ENCODE measurements around the gene PRPSAP1.
"Not testable (repeated sequence)": the region's sequence is repeated elsewhere in the genome, so short reads cannot be mapped to it uniquely, and the experiment has no call there.

The PRPSAP1 gene

DNA sequence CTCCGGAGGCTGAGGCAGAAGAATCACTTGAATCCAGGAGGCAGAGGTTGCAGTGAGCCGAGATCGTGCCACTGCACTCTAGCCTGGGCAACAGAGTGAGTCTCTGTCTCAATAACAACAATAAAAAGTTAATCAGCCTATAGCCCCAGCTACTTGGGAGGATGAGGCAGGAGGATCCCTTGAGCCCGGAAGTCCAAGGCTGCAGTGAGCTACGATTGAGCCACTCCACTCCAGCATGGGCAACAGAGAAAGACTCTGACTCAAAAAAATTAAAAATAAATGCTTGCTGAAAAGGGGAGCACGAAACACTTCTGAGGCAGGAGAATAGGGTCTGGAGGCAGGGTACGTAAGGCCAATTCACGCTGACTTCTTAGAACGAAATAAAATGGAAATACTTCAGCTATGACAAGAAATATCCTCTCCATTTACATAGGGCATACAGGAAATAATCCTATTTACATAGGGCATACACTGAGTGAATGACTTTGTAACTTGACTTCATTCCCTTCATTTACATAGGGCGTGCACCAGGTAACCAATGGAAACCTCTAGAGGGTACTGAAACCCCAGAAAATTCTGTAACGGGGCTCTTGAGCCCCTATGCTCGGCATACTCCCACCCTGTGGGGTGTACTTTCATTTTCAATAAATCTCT is 3.2 kb upstream of the PRPSAP1 start:
- TF ChIP-seq, protein P1, sequence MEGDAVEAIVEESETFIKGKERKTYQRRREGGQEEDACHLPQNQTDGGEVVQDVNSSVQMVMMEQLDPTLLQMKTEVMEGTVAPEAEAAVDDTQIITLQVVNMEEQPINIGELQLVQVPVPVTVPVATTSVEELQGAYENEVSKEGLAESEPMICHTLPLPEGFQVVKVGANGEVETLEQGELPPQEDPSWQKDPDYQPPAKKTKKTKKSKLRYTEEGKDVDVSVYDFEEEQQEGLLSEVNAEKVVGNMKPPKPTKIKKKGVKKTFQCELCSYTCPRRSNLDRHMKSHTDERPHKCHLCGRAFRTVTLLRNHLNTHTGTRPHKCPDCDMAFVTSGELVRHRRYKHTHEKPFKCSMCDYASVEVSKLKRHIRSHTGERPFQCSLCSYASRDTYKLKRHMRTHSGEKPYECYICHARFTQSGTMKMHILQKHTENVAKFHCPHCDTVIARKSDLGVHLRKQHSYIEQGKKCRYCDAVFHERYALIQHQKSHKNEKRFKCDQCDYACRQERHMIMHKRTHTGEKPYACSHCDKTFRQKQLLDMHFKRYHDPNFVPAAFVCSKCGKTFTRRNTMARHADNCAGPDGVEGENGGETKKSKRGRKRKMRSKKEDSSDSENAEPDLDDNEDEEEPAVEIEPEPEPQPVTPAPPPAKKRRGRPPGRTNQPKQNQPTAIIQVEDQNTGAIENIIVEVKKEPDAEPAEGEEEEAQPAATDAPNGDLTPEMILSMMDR (IDR thresholded peaks at IDR 0.05; ENCODE audit: low read length, missing control alignments): no peak
- H3K4me3 ChIP-seq (replicated peaks; ENCODE audit: low read depth, low read length): no peak overlapping the region
- DNase-seq (ENCODE audit: low read depth): no peak

DNA sequence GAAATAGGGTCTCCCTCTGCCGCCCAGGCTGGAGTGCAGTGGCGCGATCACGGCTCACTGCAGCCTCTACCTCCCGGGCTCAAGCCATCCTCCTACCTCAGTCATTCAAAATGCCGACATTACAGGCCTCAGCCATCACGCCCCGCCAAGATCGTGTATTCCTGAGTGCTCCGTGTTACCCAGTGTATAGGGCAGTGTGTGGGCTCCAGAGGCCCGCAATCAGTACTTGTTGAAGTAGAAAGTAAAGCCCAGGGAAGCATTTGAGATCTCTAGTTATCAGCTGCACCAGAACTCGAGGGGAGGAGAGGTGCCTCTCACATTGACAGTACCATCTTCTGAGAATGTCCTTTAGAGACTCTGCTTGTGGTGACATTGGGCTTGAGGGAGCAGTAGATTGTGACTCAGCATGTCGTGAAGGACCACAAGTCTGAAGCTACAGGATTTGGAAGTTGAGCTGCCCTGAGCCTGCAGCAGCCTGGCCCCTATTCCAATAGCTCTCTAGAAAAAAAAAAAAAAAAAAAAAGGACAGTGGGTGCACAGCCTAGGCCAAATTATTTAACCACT is 1.1 kb upstream of the PRPSAP1 start:
- TF ChIP-seq, protein P1 (IDR thresholded peaks at IDR 0.05; ENCODE audit: low read length, missing control alignments): no peak

DNA sequence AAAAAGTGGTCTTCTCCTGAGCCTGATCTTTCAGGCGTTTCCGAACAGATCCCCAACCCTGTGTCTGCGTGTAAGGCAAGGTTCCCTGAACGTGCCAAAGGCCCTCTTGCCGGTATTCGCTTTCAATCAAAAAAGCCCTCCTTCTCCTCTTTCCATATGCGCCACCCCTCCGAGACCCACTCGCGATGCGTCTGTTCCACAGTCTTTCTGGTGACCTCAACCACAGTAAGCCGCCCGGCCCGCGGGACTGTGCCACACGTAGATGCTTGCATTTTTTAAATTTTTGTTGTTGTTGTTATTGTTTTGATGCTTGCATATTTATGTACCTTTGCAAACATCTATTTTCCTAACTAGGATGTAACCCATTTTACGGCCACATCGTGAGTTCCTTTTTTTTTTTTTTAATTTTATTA is 607 bp upstream of the PRPSAP1 start:
- peak overlapping the region; percentile 79 for H3K4me3 ChIP-seq (replicated peaks; ENCODE audit: low read depth, low read length)
- TF ChIP-seq, protein P1 (IDR thresholded peaks at IDR 0.05; ENCODE audit: low read length, missing control alignments): no peak
- DNase-seq (ENCODE audit: low read depth): no peak

More for the DNA sequence above, 1.1 kb upstream of the PRPSAP1 start:
- H3K4me3 ChIP-seq (replicated peaks; ENCODE audit: low read depth, low read length): no peak overlapping the region
- DNase-seq (ENCODE audit: low read depth): no peak

DNA sequence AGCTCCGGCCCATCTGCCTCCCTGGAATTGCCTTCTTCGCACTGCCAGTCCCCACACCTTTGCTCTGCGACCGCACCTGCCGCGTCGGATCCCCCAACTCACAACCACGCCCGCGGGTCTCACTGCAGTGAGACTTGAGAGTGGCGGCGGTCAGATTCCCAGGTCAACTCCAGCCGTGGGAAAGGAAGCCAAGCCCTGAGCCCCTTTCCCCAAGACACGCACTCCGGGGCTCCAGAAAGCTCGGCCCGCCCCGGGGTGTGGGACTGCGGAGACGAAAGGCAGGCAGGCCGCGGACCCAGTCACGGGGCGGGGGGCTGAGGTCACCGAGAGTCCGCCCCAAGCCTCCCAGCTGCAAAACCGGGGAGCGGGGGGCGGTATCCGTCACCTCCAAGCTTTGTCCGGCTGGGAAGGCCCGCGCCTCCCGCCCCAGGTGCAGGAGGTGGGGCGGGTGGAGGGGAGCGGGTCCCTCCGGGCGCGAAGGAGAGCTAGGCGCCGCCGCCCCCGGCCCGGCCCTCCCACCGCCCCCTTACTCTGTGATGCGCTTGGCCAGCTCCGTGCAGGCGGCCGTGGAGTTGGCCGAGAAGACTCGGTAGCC is 615 bp downstream of the PRPSAP1 start:
- peak overlapping the region; percentile 79 for H3K4me3 ChIP-seq (replicated peaks; ENCODE audit: low read depth, low read length)
- no peak for DNase-seq (ENCODE audit: low read depth)
- TF ChIP-seq, protein P1 (IDR thresholded peaks at IDR 0.05; ENCODE audit: low read length, missing control alignments): no peak

DNA sequence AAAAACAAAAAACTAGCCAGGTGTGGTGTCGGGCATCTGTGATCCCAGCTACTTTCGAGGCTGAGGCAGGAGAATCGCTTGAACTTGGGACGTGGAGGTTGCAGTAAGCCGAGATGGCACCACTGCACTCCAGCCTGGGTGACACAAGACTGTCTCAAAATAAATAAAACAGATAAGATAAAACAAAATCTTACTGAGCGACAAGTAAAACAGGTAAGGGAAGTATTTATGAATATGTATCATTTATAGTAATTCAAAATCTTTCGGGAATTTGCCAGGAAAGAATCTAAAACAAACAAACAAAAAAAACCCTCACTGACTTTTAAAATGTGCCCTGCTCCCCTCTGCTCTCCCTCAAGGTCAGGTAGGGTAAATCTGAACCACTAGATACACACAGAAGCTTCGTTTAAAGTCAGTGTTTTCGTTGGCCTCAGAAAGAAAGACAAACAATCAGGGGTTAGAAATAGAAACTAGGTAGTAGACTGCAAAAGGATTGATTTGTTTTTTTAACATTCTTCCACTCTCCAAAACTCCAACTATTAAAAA is 2.1 kb downstream of the PRPSAP1 start:
- DNase-seq (ENCODE audit: low read depth): no peak
- no peak overlapping the region for H3K4me3 ChIP-seq (replicated peaks; ENCODE audit: low read depth, low read length)
- TF ChIP-seq, protein P1 (IDR thresholded peaks at IDR 0.05; ENCODE audit: low read length, missing control alignments): no peak

DNA sequence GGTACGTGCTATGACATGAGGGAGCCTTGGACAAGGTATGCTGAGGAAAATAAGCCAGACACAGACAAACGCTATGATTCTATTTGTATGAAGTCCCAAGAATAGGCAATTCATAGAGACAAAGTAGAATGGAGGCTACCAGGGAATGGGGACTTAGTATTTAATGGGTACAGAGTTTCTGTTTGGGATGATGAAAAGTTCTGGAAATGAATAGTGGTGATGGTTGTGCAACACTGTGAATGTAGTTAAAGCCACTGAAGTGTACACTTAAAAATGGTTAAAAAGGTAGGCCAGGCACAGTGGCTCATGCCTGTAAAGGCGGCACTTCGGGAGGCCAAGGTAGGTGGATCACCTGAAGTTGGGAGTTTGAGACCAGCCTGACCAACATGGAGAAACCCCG is 3.3 kb downstream of the PRPSAP1 start:
- TF ChIP-seq, protein P1 (IDR thresholded peaks at IDR 0.05; ENCODE audit: low read length, missing control alignments): no peak
- DNase-seq (ENCODE audit: low read depth): no peak
- no peak overlapping the region for H3K4me3 ChIP-seq (replicated peaks; ENCODE audit: low read depth, low read length)

DNA sequence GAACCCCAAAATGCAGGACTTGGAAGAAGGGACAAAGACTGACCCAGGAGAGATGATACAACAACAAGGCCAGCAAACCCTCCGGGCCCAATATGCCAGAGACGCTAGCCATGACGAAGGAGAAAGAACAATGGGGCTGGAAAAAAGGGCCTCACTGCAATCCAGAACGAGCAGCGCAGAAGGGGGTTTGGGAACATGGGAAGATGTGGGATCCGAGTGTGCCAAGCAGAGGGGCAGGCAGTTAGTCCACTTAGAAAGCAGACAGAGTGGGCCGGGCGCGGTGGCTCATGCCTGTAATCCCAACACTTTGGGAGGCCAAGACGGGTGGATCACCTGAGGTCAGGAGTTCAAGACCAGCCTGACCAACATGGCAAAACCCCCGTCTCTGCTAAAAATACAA is 6.8 kb downstream of the PRPSAP1 start:
- H3K4me3 ChIP-seq (replicated peaks; ENCODE audit: low read depth, low read length); DNase-seq (ENCODE audit: low read depth): not testable (repeated sequence)
